Glutamatergic neuron (in vitro differentiated cells): ENCODE results near the gene RPLP2. TPM values are rescaled to one million over a fixed set of nuclear protein-coding genes. Genes with fewer than 3 reads are reported as not detected.

Source experiments
- DNase-seq: peaks from one replicate; pipeline ENCODE4 v3.0.0; 2022
- H3K27ac Mint-ChIP-seq: one replicate; pipeline ENCODE4 v1.8.0; 2020; ENCODE audit warnings: mild to moderate bottlenecking, mixed read lengths, inconsistent platforms; ENCODE audit not compliant: unreplicated experiment
- H3K27me3 Mint-ChIP-seq: one replicate; pipeline ENCODE4 v1.8.0; 2020; ENCODE audit warnings: mild to moderate bottlenecking, moderate library complexity, mixed read lengths, inconsistent platforms; ENCODE audit not compliant: unreplicated experiment
- H3K36me3 Mint-ChIP-seq: one replicate; pipeline ENCODE4 v1.8.0; 2020; ENCODE audit warnings: mild to moderate bottlenecking, mixed read lengths, inconsistent platforms; ENCODE audit not compliant: unreplicated experiment
- H3K4me1 Mint-ChIP-seq: one replicate; pipeline ENCODE4 v1.8.0; 2020; ENCODE audit warnings: mild to moderate bottlenecking, low read depth, mixed read lengths, inconsistent platforms; ENCODE audit not compliant: unreplicated experiment
- H3K4me3 Mint-ChIP-seq: one replicate; pipeline ENCODE4 v1.8.0; 2020; ENCODE audit warnings: mild to moderate bottlenecking, mixed read lengths, inconsistent platforms; ENCODE audit not compliant: unreplicated experiment
- H3K9me3 Mint-ChIP-seq: one replicate; pipeline ENCODE4 v1.8.0; 2020; ENCODE audit warnings: mild to moderate bottlenecking, moderate library complexity, mixed read lengths, inconsistent platforms; ENCODE audit not compliant: unreplicated experiment
- long read RNA-seq: library from polyadenylated mRNA; unstranded; transcript quantifications from one replicate; pipeline ENCODE4 v2.0.0, GENCODE V29; 2020; ENCODE audit not compliant: unreplicated experiment
- total RNA-seq: library from RNA; stranded (reverse); fragmentation: NEBNext Ultra II Directional; extraction: Animal tissue kit (Norgen Biotek cat#: 25700); gene quantifications from one replicate; pipeline ENCODE4 v1.2.1, GENCODE V29; 2021; ENCODE audit not compliant: unreplicated experiment
- TF ChIP-seq, protein P1 (sequence below): fragments of 200-600 bp; sonication (generic); IDR thresholded peaks from one replicate; pipeline ENCODE4 v1.5.0; 2021; ENCODE audit not compliant: partially characterized antibody, unreplicated experiment

The RPLP2 gene
- 997 TPM for total RNA-seq
- long read RNA-seq, transcript RPLP2-207 (4 exons, 637 nt) = minor isoform, 7 of 1,024 reads
- long read RNA-seq, transcript RPLP2-201 (5 exons, 781 nt) = major isoform, 956 of 1,024 reads
- long read RNA-seq, partial matches to known transcripts = 2 of 1,024 reads
- long read RNA-seq, other reads (novel, unspliced or antisense) = 59 of 1,024 reads

DNA sequence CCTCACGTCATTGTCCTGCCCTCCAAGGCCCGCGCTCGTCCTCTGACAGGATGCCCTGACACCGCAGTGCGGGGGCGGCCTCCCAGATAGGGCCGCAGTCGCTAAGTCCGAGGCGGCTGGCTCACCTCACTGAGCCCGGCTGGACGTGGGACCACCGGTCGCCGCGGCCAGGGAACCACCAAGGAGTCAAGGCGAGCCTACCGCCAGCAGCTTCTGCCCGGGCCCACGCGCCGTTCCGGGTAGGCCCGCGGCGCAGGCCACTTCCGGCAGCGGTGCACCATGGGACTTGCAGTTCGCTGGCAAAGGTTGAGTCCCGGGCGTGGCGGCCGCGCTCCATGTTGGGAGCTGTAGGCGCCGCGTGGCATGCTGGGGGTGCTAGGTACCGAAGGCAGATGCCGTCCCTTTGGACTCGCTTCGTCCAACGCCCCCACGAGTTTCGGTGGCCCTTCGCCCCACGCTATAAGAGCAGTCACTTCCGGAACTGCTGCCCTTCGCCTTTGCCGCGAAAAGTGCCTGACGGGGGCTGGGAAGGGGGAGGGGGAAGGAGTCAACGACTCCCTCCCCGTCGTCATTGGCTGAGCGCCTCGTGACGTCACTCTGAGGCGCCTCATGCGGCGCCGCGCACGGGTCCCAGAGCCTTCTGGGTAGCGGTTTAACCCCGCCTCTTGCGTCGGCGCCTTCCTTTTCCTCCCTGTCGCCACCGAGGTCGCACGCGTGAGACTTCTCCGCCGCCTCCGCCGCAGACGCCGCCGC is at the start of gene RPLP2:
TSS of gene RPLP2 (plus strand) at position 681 of the 753 bp plus-strand sequence. CDS start 268 bp downstream, outside the sequence.
- Mint-ChIP-seq H3K36me3 (no peaks in the 10 kb centered on the region), H3K4me1 (peaks cover 15% of the 10 kb centered on the region)

GRCh38 chr11:760236-760635 is 49.5 kb upstream of the RPLP2 start:
- Mint-ChIP-seq H3K4me3 (no peak overlapping the region), H3K36me3 (peaks cover 5% of the 10 kb centered on the region), H3K9me3 (peaks cover 20% of the 10 kb centered on the region), H3K27ac (no peak overlapping the region), H3K27me3 (peaks cover 11% of the 10 kb centered on the region), H3K4me1 (peaks cover 15% of the 10 kb centered on the region)
- TF ChIP-seq, protein P1, sequence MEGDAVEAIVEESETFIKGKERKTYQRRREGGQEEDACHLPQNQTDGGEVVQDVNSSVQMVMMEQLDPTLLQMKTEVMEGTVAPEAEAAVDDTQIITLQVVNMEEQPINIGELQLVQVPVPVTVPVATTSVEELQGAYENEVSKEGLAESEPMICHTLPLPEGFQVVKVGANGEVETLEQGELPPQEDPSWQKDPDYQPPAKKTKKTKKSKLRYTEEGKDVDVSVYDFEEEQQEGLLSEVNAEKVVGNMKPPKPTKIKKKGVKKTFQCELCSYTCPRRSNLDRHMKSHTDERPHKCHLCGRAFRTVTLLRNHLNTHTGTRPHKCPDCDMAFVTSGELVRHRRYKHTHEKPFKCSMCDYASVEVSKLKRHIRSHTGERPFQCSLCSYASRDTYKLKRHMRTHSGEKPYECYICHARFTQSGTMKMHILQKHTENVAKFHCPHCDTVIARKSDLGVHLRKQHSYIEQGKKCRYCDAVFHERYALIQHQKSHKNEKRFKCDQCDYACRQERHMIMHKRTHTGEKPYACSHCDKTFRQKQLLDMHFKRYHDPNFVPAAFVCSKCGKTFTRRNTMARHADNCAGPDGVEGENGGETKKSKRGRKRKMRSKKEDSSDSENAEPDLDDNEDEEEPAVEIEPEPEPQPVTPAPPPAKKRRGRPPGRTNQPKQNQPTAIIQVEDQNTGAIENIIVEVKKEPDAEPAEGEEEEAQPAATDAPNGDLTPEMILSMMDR = no peak
- no peak for DNase-seq

More for the DNA sequence above, at the start of gene RPLP2:
- Mint-ChIP-seq H3K27me3 (peaks cover 14% of the 10 kb centered on the region), H3K9me3 (peaks cover 13% of the 10 kb centered on the region), H3K4me3 (peak within 1 kb of the TSS; percentile 96), H3K27ac (peak within 1 kb of the TSS; percentile 98)
- peak; percentile 97 for DNase-seq
- TF ChIP-seq, protein P1 = no peak

DNA sequence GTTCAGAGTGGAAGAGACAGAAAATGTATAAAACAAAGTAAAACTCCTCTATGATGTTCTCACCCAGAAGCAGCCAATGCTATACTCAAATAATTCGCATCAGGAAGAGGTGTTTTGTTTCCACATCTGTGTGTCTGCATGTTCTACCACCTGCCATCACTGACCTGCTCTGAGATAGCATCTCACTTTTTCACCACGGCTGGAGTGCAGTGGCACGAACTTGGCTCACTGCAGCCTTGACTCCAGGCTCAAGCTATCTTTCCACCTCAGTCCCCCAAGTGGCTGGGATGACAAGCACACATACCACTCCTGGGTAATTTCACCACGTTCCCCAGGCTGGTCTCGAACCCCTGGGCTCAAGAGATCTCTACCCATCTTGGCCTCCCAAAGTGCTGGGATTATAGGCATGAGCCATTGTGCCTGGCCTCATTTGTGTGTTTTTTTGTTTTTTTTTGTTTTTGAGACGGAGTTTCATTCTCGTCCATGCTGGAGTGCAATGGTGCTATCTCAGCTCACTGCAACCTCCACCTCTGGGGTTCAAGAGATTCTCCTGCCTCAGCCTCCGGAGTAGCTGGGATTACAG is 48.1 kb upstream of the RPLP2 start:
- Mint-ChIP-seq H3K36me3 (peaks cover 5% of the 10 kb centered on the region), H3K4me1 (peaks cover 12% of the 10 kb centered on the region), H3K9me3 (peaks cover 22% of the 10 kb centered on the region), H3K4me3 (no peak overlapping the region), H3K27me3 (peaks cover 11% of the 10 kb centered on the region), H3K27ac (peak overlapping the region; percentile 99)
- DNase-seq = no peak
- TF ChIP-seq, protein P1 = no peak

DNA sequence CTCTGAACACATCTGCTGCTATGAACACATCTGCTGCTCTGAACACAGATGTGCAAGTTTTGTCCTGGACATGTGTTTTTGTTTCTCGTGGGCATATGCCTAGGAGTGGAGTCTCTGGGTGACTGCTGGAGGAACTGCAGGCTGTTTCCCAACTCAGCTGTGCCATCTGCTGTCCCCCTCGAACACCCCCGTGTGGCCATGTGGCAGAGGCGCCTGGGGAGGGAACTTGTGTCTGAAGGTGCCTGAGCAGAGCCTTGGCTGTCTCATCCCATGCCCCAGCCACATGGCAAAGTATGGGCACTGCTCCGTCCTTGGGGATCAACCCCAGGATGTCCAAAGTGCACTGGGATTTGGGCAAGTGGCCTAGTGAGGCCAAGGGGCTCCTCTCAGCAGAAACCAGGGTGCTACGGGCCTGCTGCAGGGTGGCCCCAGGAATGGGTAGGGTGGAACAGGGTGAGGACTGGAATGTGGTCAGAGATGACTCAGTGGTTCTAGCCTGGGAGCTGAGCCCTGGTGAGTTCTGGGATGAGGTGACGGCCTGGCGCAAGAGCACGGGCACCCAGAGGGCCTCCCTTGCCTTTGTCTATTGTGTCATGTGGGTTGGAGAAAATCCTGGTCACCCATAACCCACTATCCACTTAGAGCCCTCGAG is 47.2 kb upstream of the RPLP2 start:
- peak; percentile 69 for DNase-seq
- Mint-ChIP-seq H3K4me3 (peak overlapping the region; percentile 78), H3K36me3 (peaks cover 5% of the 10 kb centered on the region)

More for the DNA sequence above, 47.2 kb upstream of the RPLP2 start:
- Mint-ChIP-seq H3K27me3 (peaks cover 11% of the 10 kb centered on the region), H3K9me3 (peaks cover 22% of the 10 kb centered on the region), H3K4me1 (peaks cover 9% of the 10 kb centered on the region), H3K27ac (peak overlapping the region; percentile 99)
- TF ChIP-seq, protein P1 = peak; percentile 24
